Endodermal cell (in vitro differentiated cells): ENCODE measurements around the gene CD247. TPM values are rescaled to one million over a fixed set of nuclear protein-coding genes. Genes with fewer than 3 reads are reported as not detected.
A peak's percentile ranks its signal among the peaks of the same experiment; 100 is the strongest.

Experiments
- DNase-seq: peaks from one replicate; pipeline ENCODE4 v3.0.0-alpha.2; 2017
- H3K27ac ChIP-seq: 2 replicates; pipeline ENCODE4 v1.5.1; 2013; ENCODE audit warnings: mild to moderate bottlenecking, low read depth, low read length, moderate library complexity
- H3K27me3 ChIP-seq: 2 replicates; pipeline ENCODE4 v1.6.1; 2013; ENCODE audit warnings: mild to moderate bottlenecking, low read length, moderate library complexity; ENCODE audit not compliant: insufficient read depth, control insufficient read depth, poor library complexity, severe bottlenecking
- H3K36me3 ChIP-seq: 2 replicates; pipeline ENCODE4 v1.7.0; 2013; ENCODE audit warnings: mild to moderate bottlenecking, low read length, moderate library complexity; ENCODE audit not compliant: control insufficient read depth, insufficient read depth
- H3K4me1 ChIP-seq: one replicate; pipeline ENCODE4 v1.7.0; 2013; ENCODE audit warnings: low read length; ENCODE audit not compliant: control insufficient read depth, insufficient read depth
- H3K4me3 ChIP-seq: 2 replicates; pipeline ENCODE4 v1.5.1; 2013; ENCODE audit warnings: mild to moderate bottlenecking, low read length, moderate library complexity
- H3K9ac ChIP-seq: 2 replicates; pipeline ENCODE4 v1.6.1; 2013; ENCODE audit warnings: mild to moderate bottlenecking, low read length, moderate library complexity; ENCODE audit not compliant: poor library complexity, severe bottlenecking; ENCODE audit errors: extremely low read depth
- H3K9me3 ChIP-seq: 2 replicates; pipeline ENCODE4 v1.6.1; 2013; ENCODE audit warnings: mild to moderate bottlenecking, low read length, moderate library complexity; ENCODE audit not compliant: control insufficient read depth
- H3K27ac Mint-ChIP-seq: 2 replicates; pipeline ENCODE4 v1.8.0; 2020; ENCODE audit warnings: mixed read lengths
- H3K27me3 Mint-ChIP-seq: 2 replicates; pipeline ENCODE4 v1.8.0; 2021; ENCODE audit warnings: mild to moderate bottlenecking, mixed read lengths; ENCODE audit not compliant: insufficient read depth
- H3K36me3 Mint-ChIP-seq: 2 replicates; pipeline ENCODE4 v1.8.0; 2020; ENCODE audit warnings: low read depth, mixed read lengths
- H3K4me1 Mint-ChIP-seq: 2 replicates; pipeline ENCODE4 v1.8.0; 2020; ENCODE audit warnings: mixed read lengths
- H3K4me3 Mint-ChIP-seq: 2 replicates; pipeline ENCODE4 v1.8.0; 2020; ENCODE audit warnings: mild to moderate bottlenecking, moderate library complexity, mixed read lengths
- H3K9me3 Mint-ChIP-seq: 2 replicates; pipeline ENCODE4 v1.8.0; 2020; ENCODE audit warnings: mild to moderate bottlenecking, mixed read lengths
- WGBS, 2 experiments: methylation state at CpG; one replicate each; pipeline versions ENCODE4 v1.1.5 to v1.1.7; 2013; ENCODE audit warnings: missing lambda C conversion rate in 2 of 2, mixed read lengths in 1 of 2; ENCODE audit not compliant: insufficient coverage in 1 of 2, insufficient read length in 1 of 2; 5-methylcytosine and 5-hydroxymethylcytosine counted together
- total RNA-seq, 2 donors: library from RNA; stranded (reverse); fragmentation: NEBNext Ultra II Directional in 1 of 2; extraction: Animal tissue kit (Norgen Biotek cat#: 25700) in 1 of 2; gene quantifications; 2 replicates in 1 of 2; 3 replicates in 1 of 2; pipeline ENCODE4 v1.2.1, GENCODE V29; 2021
- TF ChIP-seq, protein P1 (sequence below): fragments of 200-600 bp; sonication (generic); conservative IDR thresholded peaks from 2 replicates; pipeline ENCODE4 v1.5.0; 2021; ENCODE audit warnings: antibody characterized with exemption, mild to moderate bottlenecking

Gene CD247
- total RNA-seq, 2 donors from 2014 or later: 0.46 to 0.55 TPM

GRCh38 chr1:167467752-167468151 is 50.6 kb downstream of the CD247 start:
- 84 to 89% methylated on average over 3 to 7 of the region's 9 CpGs for WGBS, 2 experiments
- H3K27me3 ChIP-seq: no peaks in the 10 kb centered on the region
- Mint-ChIP-seq H3K27me3 (peaks cover under 1% of the 10 kb centered on the region), H3K4me1 (peaks cover 15% of the 10 kb centered on the region), H3K4me3 (no peak overlapping the region), H3K27ac (peak overlapping the region; percentile 39), H3K36me3 (no peaks in the 10 kb centered on the region), H3K9me3 (no peaks in the 10 kb centered on the region)
- no peak for DNase-seq
- TF ChIP-seq, protein P1, sequence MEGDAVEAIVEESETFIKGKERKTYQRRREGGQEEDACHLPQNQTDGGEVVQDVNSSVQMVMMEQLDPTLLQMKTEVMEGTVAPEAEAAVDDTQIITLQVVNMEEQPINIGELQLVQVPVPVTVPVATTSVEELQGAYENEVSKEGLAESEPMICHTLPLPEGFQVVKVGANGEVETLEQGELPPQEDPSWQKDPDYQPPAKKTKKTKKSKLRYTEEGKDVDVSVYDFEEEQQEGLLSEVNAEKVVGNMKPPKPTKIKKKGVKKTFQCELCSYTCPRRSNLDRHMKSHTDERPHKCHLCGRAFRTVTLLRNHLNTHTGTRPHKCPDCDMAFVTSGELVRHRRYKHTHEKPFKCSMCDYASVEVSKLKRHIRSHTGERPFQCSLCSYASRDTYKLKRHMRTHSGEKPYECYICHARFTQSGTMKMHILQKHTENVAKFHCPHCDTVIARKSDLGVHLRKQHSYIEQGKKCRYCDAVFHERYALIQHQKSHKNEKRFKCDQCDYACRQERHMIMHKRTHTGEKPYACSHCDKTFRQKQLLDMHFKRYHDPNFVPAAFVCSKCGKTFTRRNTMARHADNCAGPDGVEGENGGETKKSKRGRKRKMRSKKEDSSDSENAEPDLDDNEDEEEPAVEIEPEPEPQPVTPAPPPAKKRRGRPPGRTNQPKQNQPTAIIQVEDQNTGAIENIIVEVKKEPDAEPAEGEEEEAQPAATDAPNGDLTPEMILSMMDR: no peak
- H3K27ac ChIP-seq: no peak overlapping the region
- H3K36me3 ChIP-seq: no peaks in the 10 kb centered on the region
- H3K4me1 ChIP-seq: peaks cover 6% of the 10 kb centered on the region
- no peak overlapping the region for H3K4me3 ChIP-seq
- H3K9me3 ChIP-seq: no peaks in the 10 kb centered on the region
- H3K9ac ChIP-seq: no peak overlapping the region

DNA sequence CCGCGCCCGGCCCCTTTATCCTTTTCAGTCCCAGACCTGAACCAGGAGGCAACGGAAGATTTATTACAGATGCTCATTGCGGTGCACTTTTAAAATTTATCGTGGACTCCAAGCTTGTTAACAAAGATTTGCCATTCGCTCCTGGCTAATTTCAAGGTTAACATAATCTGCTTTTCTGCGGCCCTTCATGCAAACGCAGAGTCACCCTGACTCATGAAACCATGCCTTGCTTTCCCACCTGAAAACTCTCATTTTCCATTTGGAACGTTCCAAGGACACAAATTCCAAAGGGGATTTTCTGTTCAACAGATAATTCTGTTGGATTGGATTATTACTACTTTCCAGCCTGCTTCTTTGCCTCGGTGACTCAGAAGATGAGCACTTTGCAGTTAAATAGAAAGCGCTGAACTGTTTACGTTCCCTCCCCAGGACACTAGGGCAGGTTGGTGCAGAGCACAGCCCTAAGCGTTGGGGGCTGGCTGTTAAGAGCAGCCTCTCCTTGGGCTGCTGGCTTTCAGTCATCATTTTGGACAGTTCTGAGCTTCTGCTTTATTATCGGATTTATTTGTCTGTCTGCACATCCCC is 51.1 kb downstream of the CD247 start:
- Mint-ChIP-seq H3K36me3 (no peaks in the 10 kb centered on the region), H3K27ac (peak overlapping the region; percentile 39), H3K9me3 (no peaks in the 10 kb centered on the region), H3K4me1 (peaks cover 15% of the 10 kb centered on the region), H3K27me3 (peaks cover 1% of the 10 kb centered on the region), H3K4me3 (no peak overlapping the region)
- no peak overlapping the region for H3K4me3 ChIP-seq
- H3K9me3 ChIP-seq: no peaks in the 10 kb centered on the region
- no peaks in the 10 kb centered on the region for H3K36me3 ChIP-seq
- peaks cover 6% of the 10 kb centered on the region for H3K4me1 ChIP-seq
- TF ChIP-seq, protein P1: no peak
- no peaks in the 10 kb centered on the region for H3K27me3 ChIP-seq
- H3K27ac ChIP-seq: no peak overlapping the region
- no peak overlapping the region for H3K9ac ChIP-seq
- 69 to 73% methylated on average over 14 to 15 of the region's 15 CpGs for WGBS, 2 experiments
- DNase-seq: no peak

GRCh38 chr1:167465743-167466142 is 52.6 kb downstream of the CD247 start:
- WGBS, 2 experiments: 91% methylated on average over 1 of the region's 1 CpG
- Histone ChIP-seq H3K9me3 (no peaks in the 10 kb centered on the region), H3K4me3 (no peak overlapping the region), H3K27ac (no peak overlapping the region), H3K27me3 (no peaks in the 10 kb centered on the region), H3K9ac (no peak overlapping the region), H3K36me3 (no peaks in the 10 kb centered on the region), H3K4me1 (peaks cover 6% of the 10 kb centered on the region)
- Mint-ChIP-seq H3K9me3 (no peaks in the 10 kb centered on the region), H3K4me1 (peaks cover 15% of the 10 kb centered on the region), H3K27me3 (peaks cover 1% of the 10 kb centered on the region), H3K4me3 (no peak overlapping the region), H3K36me3 (no peaks in the 10 kb centered on the region), H3K27ac (no peak overlapping the region)
- TF ChIP-seq, protein P1: no peak
- DNase-seq: no peak
